GM12878 (cell line): ENCODE results near the gene SDK2. TPM values are rescaled to one million over a fixed set of nuclear protein-coding genes. Genes with fewer than 3 reads are reported as not detected.

Source experiments
- ATAC-seq: fragments of 200-7000 bp; cut with Tn5 transposase; 3 replicates; pipeline ENCODE4 v1.9.1; 2020; ENCODE audit warnings: mild to moderate bottlenecking, moderate library complexity
- BruUV-seq: library from RNA; stranded (reverse); fragments of 400-500 nt; replicated peaks from 2 replicates; lab custom pipeline; 2021; lab: Mats Ljungman, UMichigan
- CTCF ChIA-PET: fragments of 300-600 bp; sonication (Branson Sonifier 250); formaldehyde crosslinking; extraction: SDS; loops from one replicate; lab custom pipeline; 2021; ENCODE audit warnings: inconsistent platforms; lab: Yijun Ruan, JAX
- POLR2A ChIA-PET: fragments of 350-600 bp; formaldehyde crosslinking; extraction: SDS; loops from one replicate; lab custom pipeline; 2021; ENCODE audit warnings: inconsistent platforms; lab: Charles Lee
- RAD21 ChIA-PET: fragments of 300-600 bp; sonication (Branson Sonifier 250); formaldehyde crosslinking; loops from one replicate; lab custom pipeline; 2023; ENCODE audit warnings: antibody characterized with exemption; ENCODE audit not compliant: unreplicated experiment; lab: Charles Lee
- SMC1A ChIA-PET: fragments of 300-600 bp; sonication (Branson Sonifier 250); formaldehyde crosslinking; loops from one replicate; lab custom pipeline; 2023; ENCODE audit not compliant: unreplicated experiment, uncharacterized antibody; lab: Charles Lee
- DNase-seq: peaks from one replicate; pipeline ENCODE4 v3.0.0-alpha.2; 2011; ENCODE audit warnings: low read depth, low spot score
- FAIRE-seq: peaks from 3 replicates; lab custom pipeline; 2011; peaks lifted over from hg19 to GRCh38; lab: Jason Lieb, UNC
- H2AFZ ChIP-seq: 2 replicates; pipeline ENCODE4 v1.6.0; 2011; ENCODE audit warnings: low read depth, low read length, control low read depth; ENCODE audit not compliant: control insufficient read depth
- H3K27ac ChIP-seq: 2 replicates; pipeline ENCODE4 v1.5.1; 2011; ENCODE audit warnings: control low read depth; ENCODE audit not compliant: control insufficient read depth, insufficient read depth
- H3K27me3 ChIP-seq, 2 experiments: replicated peaks in 1 of 2; 2 replicates each; pipeline versions ENCODE4 v1.6.0 to v1.6.1; 2011; ENCODE audit warnings: low read length in 1 of 2; ENCODE audit not compliant: control insufficient read depth in 2 of 2, insufficient read depth in 2 of 2
- H3K36me3 ChIP-seq, 2 experiments: 2 replicates each; pipeline ENCODE4 v1.5.1; 2011; ENCODE audit warnings: low read length in 1 of 2; ENCODE audit not compliant: control insufficient read depth in 2 of 2, insufficient read depth in 2 of 2
- H3K4me1 ChIP-seq: 2 replicates; pipeline ENCODE4 v1.6.1; 2011; ENCODE audit warnings: mild to moderate bottlenecking, low read length, moderate library complexity, mixed read lengths; ENCODE audit not compliant: control insufficient read depth, insufficient read depth
- H3K4me2 ChIP-seq: 2 replicates; pipeline ENCODE4 v1.6.0; 2011; ENCODE audit warnings: control low read depth; ENCODE audit not compliant: control insufficient read depth, insufficient read depth
- H3K4me3 ChIP-seq: fragments of 200-600 bp; sonication (generic); 2 replicates; pipeline ENCODE4 v1.5.1; 2016
- H3K79me2 ChIP-seq: 2 replicates; pipeline ENCODE4 v1.6.0; 2011; ENCODE audit warnings: low read length; ENCODE audit not compliant: control insufficient read depth, insufficient read depth
- H3K9ac ChIP-seq: 2 replicates; pipeline ENCODE4 v1.8.0; 2011; ENCODE audit warnings: low read length, control low read depth, mixed read lengths; ENCODE audit not compliant: control insufficient read depth, insufficient read depth
- H3K9me3 ChIP-seq: replicated peaks from 3 replicates; pipeline ENCODE4 v1.5.1; 2011; ENCODE audit warnings: mild to moderate bottlenecking, low read length; ENCODE audit not compliant: control insufficient read depth, insufficient read depth
- H4K20me1 ChIP-seq: 2 replicates; pipeline ENCODE4 v1.6.0; 2011; ENCODE audit not compliant: control insufficient read depth, insufficient read depth
- CBX5 ChIP-seq: sonication (generic); IDR thresholded peaks from 2 replicates; pipeline ENCODE4 v1.6.1; 2016; ENCODE audit warnings: low read depth, moderate library complexity, mild to moderate bottlenecking, inconsistent platforms
- CHD4 ChIP-seq: fragments of 200-600 bp; sonication (generic); IDR thresholded peaks from 2 replicates; pipeline ENCODE4 v1.6.1; 2016; ENCODE audit warnings: mild to moderate bottlenecking
- GABPA ChIP-seq: IDR thresholded peaks from 2 replicates; pipeline ENCODE4 v1.6.1; 2014; ENCODE audit warnings: antibody characterized with exemption, low read depth, mild to moderate bottlenecking, inconsistent platforms
- IRF5 ChIP-seq: fragments of 450-650 bp; IDR thresholded peaks from 2 replicates; pipeline ENCODE4 v1.6.1; 2017; ENCODE audit warnings: borderline replicate concordance
- NBN ChIP-seq: fragments of 450-650 bp; IDR thresholded peaks from 2 replicates; pipeline ENCODE4 v1.6.1; 2016
- PAX8 ChIP-seq: fragments of 450-650 bp; IDR thresholded peaks from 2 replicates; pipeline ENCODE4 v1.6.1; 2017; ENCODE audit warnings: mild to moderate bottlenecking, moderate library complexity
- PBX3 ChIP-seq: IDR thresholded peaks from 2 replicates; pipeline ENCODE4 v1.6.1; 2011; ENCODE audit warnings: mild to moderate bottlenecking, low read depth, low read length, moderate library complexity; ENCODE audit not compliant: insufficient replicate concordance
- PRDM15 ChIP-seq: fragments of 450-650 bp; formaldehyde crosslinking; IDR thresholded peaks from 2 replicates; pipeline ENCODE4 v1.4.0; 2020; ENCODE audit warnings: mild to moderate bottlenecking, moderate library complexity
- RAD51 ChIP-seq: fragments of 450-650 bp; IDR thresholded peaks from 2 replicates; pipeline ENCODE4 v1.6.1; 2016; ENCODE audit warnings: moderate library complexity, mild to moderate bottlenecking, inconsistent platforms
- SIX5 ChIP-seq: IDR thresholded peaks from 2 replicates; pipeline ENCODE4 v1.6.1; 2011; ENCODE audit warnings: mild to moderate bottlenecking, low read depth, low read length, moderate library complexity; ENCODE audit not compliant: severe bottlenecking
- USF1 ChIP-seq: IDR thresholded peaks from 2 replicates; pipeline ENCODE4 v1.6.1; 2011; ENCODE audit warnings: borderline replicate concordance, low read depth, mild to moderate bottlenecking, moderate library complexity, mixed read lengths, low read length; ENCODE audit not compliant: insufficient read depth; ENCODE audit errors: extremely low read length
- WRNIP1 ChIP-seq: IDR thresholded peaks from 2 replicates; pipeline ENCODE4 v1.6.1; 2011; ENCODE audit warnings: low read depth, low read length, improper control_type of control experiment, borderline replicate concordance
- WGBS: methylation state at CpG from one replicate; pipeline ENCODE4 v1.1.6; 2016; ENCODE audit warnings: low lambda C conversion rate; ENCODE audit not compliant: insufficient replicate concordance, insufficient coverage; ENCODE audit errors: missing lambda C conversion rate; 5-methylcytosine and 5-hydroxymethylcytosine counted together
- in situ Hi-C: fragments of 300-500 bp; cut with MboI; formaldehyde crosslinking; loops from 9 replicates; pipeline ENCODE4 v1.14.3; 2018; ENCODE audit warnings: mixed read lengths
- intact Hi-C: fragments of 100-400 bp; cut with micrococcal nuclease; formaldehyde crosslinking; loops from one replicate; pipeline ENCODE4 v1.14.2; 2022; ENCODE audit not compliant: unreplicated experiment
- polyA plus RNA-seq, 11 experiments: library from polyadenylated mRNA; depleted of rRNA in 4 of 11; unstranded in 6 of 11; stranded (reverse) in 5 of 11; fragments of >200 nt; fragmentation: Nextera tagmentation in 4 of 11; fragmentation: Illumina TruSeq in 1 of 11; extraction: Ambion mirVana in 4 of 11; extraction: Trizol in 1 of 11; gene quantifications; 1 replicate in 1 of 11; 2 replicates in 10 of 11; pipeline versions ENCODE4 v1.2.1 to v1.2.3, GENCODE V29; 2011 to 2016; ENCODE audit warnings: inconsistent platforms in 2 of 11, missing spikeins in 2 of 11, low read depth in 1 of 11
- total RNA-seq, 4 experiments: library from RNA; depleted of rRNA in 3 of 4; stranded (reverse); fragments of >200 nt in 3 of 4; fragmentation: Illumina TruSeq in 1 of 4; extraction: Trizol in 1 of 4; gene quantifications; 2 replicates each; pipeline versions ENCODE4 v1.2.1 to v1.2.3, GENCODE V29; 2013 to 2021

Gene SDK2
- total and polyA plus RNA-seq, 10 of the 15 experiments (the other 5 are each of a cell fraction or from before 2014, with no cell fraction given): 0.03 to 0.08 (median 0.03) TPM; not detected in 7

GRCh38 chr17:73605444-73605843 lies 38.8 kb downstream of the SDK2 start (continued):
- no peak for TF ChIP-seq SIX5
- TF ChIP-seq PBX3: no peak
- no peak for TF ChIP-seq PRDM15 (CRISPR knock-in tag)

GRCh38 chr17:73604476-73604875 lies 39.8 kb downstream of the SDK2 start:
- no peak overlapping the region for H3K27ac ChIP-seq
- in situ Hi-C loops (no loop called here), intact Hi-C loops (no loop called here)
- no peak for DNase-seq
- RAD21 ChIA-PET: no interaction called here
- H3K4me3 ChIP-seq: no peak overlapping the region
- WGBS: 38% methylated on average over 7 of the region's 7 CpGs
- H2AFZ ChIP-seq: no peak overlapping the region
- no peaks in the 10 kb centered on the region for H3K4me1 ChIP-seq
- no peak for TF ChIP-seq WRNIP1
- TF ChIP-seq RAD51: no peak
- TF ChIP-seq IRF5: no peak
- no peak for TF ChIP-seq NBN
- TF ChIP-seq GABPA: no peak
- TF ChIP-seq PAX8: no peak
- TF ChIP-seq USF1: no peak
- TF ChIP-seq CHD4: no peak
- no peak for TF ChIP-seq CBX5
- POLR2A ChIA-PET: no interaction called here
- no peaks in the 10 kb centered on the region for H4K20me1 ChIP-seq
- no peak for ATAC-seq
- H3K4me2 ChIP-seq: no peak overlapping the region
- H3K79me2 ChIP-seq: no peaks in the 10 kb centered on the region
- no peaks in the 10 kb centered on the region for H3K36me3 ChIP-seq
- H3K9ac ChIP-seq: no peak overlapping the region
- no peaks in the 10 kb centered on the region for H3K27me3 ChIP-seq
- no peaks in the 10 kb centered on the region for H3K9me3 ChIP-seq
- SMC1A ChIA-PET: no interaction called here
- FAIRE-seq: no peak
- CTCF ChIA-PET: no interaction called here
- no TSS peak for BruUV-seq
